ENCODE measurements around the gene RCAN2. TPM values are rescaled to one million over a fixed set of nuclear protein-coding genes. Genes with fewer than 3 reads are reported as not detected.
A peak's percentile ranks its signal among the peaks of the same experiment; 100 is the strongest.

The RCAN2 gene
- total and polyA plus RNA-seq, 4 donors = 4.5 to 16.7 (median 4.8) TPM

DNA sequence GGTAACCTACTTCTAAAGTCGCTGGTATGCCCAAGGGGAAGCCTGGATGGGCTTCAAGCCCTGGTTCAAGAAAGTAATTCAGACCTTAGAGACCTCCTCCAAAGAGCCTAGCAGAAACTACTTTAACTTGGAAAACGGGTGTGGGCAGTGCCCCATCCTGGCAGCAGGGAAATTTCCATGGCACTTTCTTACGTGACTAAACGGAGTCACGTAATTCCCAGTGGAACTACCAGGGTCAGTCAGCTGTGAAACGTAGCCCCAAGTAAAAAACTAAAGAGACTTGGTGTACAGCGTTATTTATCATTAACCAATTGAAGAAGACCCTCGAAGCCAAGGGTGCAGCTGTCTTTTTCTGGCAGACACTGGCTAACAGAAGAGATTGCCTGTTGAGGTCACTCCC is 114.0 kb downstream of the RCAN2 start:
- DNase-seq (peak in 1 of 3 donors; percentile 14), ATAC-seq (ENCODE audit: insufficient read depth, low FRiP score) (no peak)
- H3K36me3 ChIP-seq (ENCODE audit: control insufficient read depth in 4 of 4, insufficient read depth in 4 of 4, low read length in 4 of 4) = no peaks in the 10 kb centered on the region
- 78 to 81% methylated on average over 8 of the region's 8 CpGs for WGBS, 2 donors
- TF ChIP-seq, protein P1, sequence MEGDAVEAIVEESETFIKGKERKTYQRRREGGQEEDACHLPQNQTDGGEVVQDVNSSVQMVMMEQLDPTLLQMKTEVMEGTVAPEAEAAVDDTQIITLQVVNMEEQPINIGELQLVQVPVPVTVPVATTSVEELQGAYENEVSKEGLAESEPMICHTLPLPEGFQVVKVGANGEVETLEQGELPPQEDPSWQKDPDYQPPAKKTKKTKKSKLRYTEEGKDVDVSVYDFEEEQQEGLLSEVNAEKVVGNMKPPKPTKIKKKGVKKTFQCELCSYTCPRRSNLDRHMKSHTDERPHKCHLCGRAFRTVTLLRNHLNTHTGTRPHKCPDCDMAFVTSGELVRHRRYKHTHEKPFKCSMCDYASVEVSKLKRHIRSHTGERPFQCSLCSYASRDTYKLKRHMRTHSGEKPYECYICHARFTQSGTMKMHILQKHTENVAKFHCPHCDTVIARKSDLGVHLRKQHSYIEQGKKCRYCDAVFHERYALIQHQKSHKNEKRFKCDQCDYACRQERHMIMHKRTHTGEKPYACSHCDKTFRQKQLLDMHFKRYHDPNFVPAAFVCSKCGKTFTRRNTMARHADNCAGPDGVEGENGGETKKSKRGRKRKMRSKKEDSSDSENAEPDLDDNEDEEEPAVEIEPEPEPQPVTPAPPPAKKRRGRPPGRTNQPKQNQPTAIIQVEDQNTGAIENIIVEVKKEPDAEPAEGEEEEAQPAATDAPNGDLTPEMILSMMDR (IDR thresholded peaks at IDR 0.05; ENCODE audit: control extremely low read depth, extremely low read depth) = no peak
- H3K27me3 ChIP-seq (ENCODE audit: control insufficient read depth in 3 of 3, insufficient read depth in 3 of 3, low read length in 2 of 3) = no peaks in the 10 kb centered on the region
- H3K4me1 ChIP-seq (ENCODE audit: control insufficient read depth in 5 of 5, insufficient read depth in 5 of 5, low read length in 5 of 5) = peaks cover 0 to 37% (median 3%) of the 10 kb centered on the region in 5 donors
- no peak overlapping the region for H3K4me3 ChIP-seq
- no peaks in the 10 kb centered on the region for H3K9me3 ChIP-seq (ENCODE audit: control insufficient read depth in 4 of 4, insufficient read depth in 3 of 4, low read length in 3 of 4)
- peak overlapping the region in 1 of 2 donors; percentile 21 for H3K27ac ChIP-seq (ENCODE audit: low read depth in 1 of 2, low read length in 1 of 2)
- no peak overlapping the region for H3K9ac ChIP-seq (ENCODE audit: insufficient read depth in 1 of 2, low read length in 2 of 2)

DNA sequence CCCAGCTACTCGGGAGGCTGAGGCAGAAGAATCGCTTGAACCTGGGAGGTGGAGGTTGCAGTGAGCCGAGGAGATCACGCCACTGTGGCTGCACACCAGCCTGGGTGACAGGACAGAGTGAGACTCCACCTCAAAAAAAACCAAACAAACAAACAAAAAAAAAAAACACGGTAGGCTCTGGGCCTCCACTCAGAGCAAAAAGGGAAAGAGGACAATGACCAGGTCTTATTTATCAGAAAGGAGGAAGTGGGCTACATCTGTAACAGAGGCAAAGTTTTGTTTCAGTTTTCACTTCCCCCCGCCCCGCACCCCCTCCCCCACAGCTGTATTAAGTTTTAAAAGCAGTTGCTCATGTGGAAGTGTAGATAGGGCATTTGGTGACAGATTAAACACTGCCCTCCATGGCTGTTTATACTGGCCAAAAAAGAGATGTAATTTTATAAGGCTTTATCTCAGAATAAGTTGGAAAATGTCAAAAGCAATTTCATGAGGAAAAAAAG is 114.6 kb downstream of the RCAN2 start:
- Histone ChIP-seq H3K9ac (ENCODE audit: insufficient read depth in 1 of 2, low read length in 2 of 2) (no peak overlapping the region), H3K4me1 (ENCODE audit: control insufficient read depth in 5 of 5, insufficient read depth in 5 of 5, low read length in 5 of 5) (peaks cover 0 to 34% (median 0%) of the 10 kb centered on the region in 5 donors), H3K27me3 (ENCODE audit: control insufficient read depth in 3 of 3, insufficient read depth in 3 of 3, low read length in 2 of 3) (no peaks in the 10 kb centered on the region), H3K27ac (ENCODE audit: low read depth in 1 of 2, low read length in 1 of 2) (no peak overlapping the region), H3K36me3 (ENCODE audit: control insufficient read depth in 4 of 4, insufficient read depth in 4 of 4, low read length in 4 of 4) (no peaks in the 10 kb centered on the region), H3K9me3 (ENCODE audit: control insufficient read depth in 4 of 4, insufficient read depth in 3 of 4, low read length in 3 of 4) (no peaks in the 10 kb centered on the region), H3K4me3 (no peak overlapping the region)
- ATAC-seq (ENCODE audit: insufficient read depth, low FRiP score) (no peak), DNase-seq (peak; percentile 25 to 51 (median 26))
- 50 to 65% methylated on average over 7 of the region's 7 CpGs for WGBS, 2 donors
- TF ChIP-seq, protein P1 (IDR thresholded peaks at IDR 0.05; ENCODE audit: control extremely low read depth, extremely low read depth) = no peak

DNA sequence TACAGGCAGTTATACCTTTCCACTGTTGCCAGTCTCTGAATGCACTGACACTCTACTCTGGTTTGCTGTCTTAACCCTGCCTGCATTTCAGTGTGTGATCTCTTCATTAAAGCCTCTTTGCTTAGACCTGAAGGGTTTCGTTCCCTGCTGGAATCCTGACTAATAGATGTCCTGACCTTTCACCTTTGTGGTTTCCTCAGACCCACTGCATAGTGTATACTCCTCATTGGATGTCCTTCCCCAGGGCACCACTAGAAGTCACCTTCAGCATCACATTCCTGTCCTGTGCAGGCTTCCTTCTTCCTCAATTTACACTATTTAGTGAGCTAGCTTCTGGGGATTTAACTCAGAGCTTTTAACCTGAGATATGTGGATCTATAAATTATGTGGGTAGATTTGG is 120.6 kb downstream of the RCAN2 start:
- 79 to 100% methylated on average over 1 of the region's 1 CpG for WGBS, 2 donors
- TF ChIP-seq, protein P1 (IDR thresholded peaks at IDR 0.05; ENCODE audit: control extremely low read depth, extremely low read depth) = no peak
- no peak for DNase-seq

DNA sequence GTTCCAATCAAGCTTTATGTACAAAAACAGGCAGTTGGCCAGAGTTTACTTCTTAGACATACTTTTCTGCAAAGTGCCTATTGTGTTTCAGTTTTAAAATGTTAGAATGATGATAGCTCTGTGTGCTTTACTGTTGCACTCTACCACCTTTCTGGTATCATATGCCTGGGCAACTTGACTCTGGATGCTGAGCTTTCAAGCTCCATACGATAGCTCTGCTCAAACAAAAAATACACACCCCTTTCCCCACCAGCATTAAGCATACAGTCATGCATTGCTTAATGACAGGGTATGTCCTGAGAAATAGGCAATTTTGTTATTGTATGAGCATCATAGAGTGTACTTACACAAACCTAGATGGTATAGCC is 123.1 kb downstream of the RCAN2 start:
- peaks cover 0 to 17% (median 0%) of the 10 kb centered on the region in 5 donors for H3K4me1 ChIP-seq (ENCODE audit: control insufficient read depth in 5 of 5, insufficient read depth in 5 of 5, low read length in 5 of 5)
- no peak for DNase-seq
- H3K4me3 ChIP-seq = no peak overlapping the region
- H3K27me3 ChIP-seq (ENCODE audit: control insufficient read depth in 3 of 3, insufficient read depth in 3 of 3, low read length in 2 of 3) = no peaks in the 10 kb centered on the region
- WGBS, 2 donors = 91 to 97% methylated on average over 1 of the region's 1 CpG
- H3K9ac ChIP-seq (ENCODE audit: insufficient read depth in 1 of 2, low read length in 2 of 2) = no peak overlapping the region
- no peak for ATAC-seq (ENCODE audit: insufficient read depth, low FRiP score)
- TF ChIP-seq, protein P1 (IDR thresholded peaks at IDR 0.05; ENCODE audit: control extremely low read depth, extremely low read depth) = no peak
- H3K27ac ChIP-seq (ENCODE audit: low read depth in 1 of 2, low read length in 1 of 2) = no peak overlapping the region
- no peaks in the 10 kb centered on the region for H3K9me3 ChIP-seq (ENCODE audit: control insufficient read depth in 4 of 4, insufficient read depth in 3 of 4, low read length in 3 of 4)
- no peaks in the 10 kb centered on the region for H3K36me3 ChIP-seq (ENCODE audit: control insufficient read depth in 4 of 4, insufficient read depth in 4 of 4, low read length in 4 of 4)

More for the DNA sequence above, 120.6 kb downstream of the RCAN2 start:
- Histone ChIP-seq H3K36me3 (ENCODE audit: control insufficient read depth in 4 of 4, insufficient read depth in 4 of 4, low read length in 4 of 4) (no peaks in the 10 kb centered on the region), H3K9ac (ENCODE audit: insufficient read depth in 1 of 2, low read length in 2 of 2) (no peak overlapping the region), H3K27me3 (ENCODE audit: control insufficient read depth in 3 of 3, insufficient read depth in 3 of 3, low read length in 2 of 3) (no peaks in the 10 kb centered on the region), H3K27ac (ENCODE audit: low read depth in 1 of 2, low read length in 1 of 2) (no peak overlapping the region), H3K9me3 (ENCODE audit: control insufficient read depth in 4 of 4, insufficient read depth in 3 of 4, low read length in 3 of 4) (no peaks in the 10 kb centered on the region), H3K4me1 (ENCODE audit: control insufficient read depth in 5 of 5, insufficient read depth in 5 of 5, low read length in 5 of 5) (peaks cover 0 to 24% (median 0%) of the 10 kb centered on the region in 5 donors), H3K4me3 (no peak overlapping the region)
- no peak for ATAC-seq (ENCODE audit: insufficient read depth, low FRiP score)
